ENCODE results near the gene ERCC6L2.

GRCh38 chr9:95901506-95901905 lies 26.0 kb downstream of the ERCC6L2 start:
- TF ChIP-seq, protein P1, sequence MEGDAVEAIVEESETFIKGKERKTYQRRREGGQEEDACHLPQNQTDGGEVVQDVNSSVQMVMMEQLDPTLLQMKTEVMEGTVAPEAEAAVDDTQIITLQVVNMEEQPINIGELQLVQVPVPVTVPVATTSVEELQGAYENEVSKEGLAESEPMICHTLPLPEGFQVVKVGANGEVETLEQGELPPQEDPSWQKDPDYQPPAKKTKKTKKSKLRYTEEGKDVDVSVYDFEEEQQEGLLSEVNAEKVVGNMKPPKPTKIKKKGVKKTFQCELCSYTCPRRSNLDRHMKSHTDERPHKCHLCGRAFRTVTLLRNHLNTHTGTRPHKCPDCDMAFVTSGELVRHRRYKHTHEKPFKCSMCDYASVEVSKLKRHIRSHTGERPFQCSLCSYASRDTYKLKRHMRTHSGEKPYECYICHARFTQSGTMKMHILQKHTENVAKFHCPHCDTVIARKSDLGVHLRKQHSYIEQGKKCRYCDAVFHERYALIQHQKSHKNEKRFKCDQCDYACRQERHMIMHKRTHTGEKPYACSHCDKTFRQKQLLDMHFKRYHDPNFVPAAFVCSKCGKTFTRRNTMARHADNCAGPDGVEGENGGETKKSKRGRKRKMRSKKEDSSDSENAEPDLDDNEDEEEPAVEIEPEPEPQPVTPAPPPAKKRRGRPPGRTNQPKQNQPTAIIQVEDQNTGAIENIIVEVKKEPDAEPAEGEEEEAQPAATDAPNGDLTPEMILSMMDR (IDR thresholded peaks at IDR 0.05): no peak
- TF ChIP-seq ZFX (IDR thresholded peaks at IDR 0.05; ENCODE audit: borderline replicate concordance): no peak

Data from 22Rv1 (cell line).